AG04449 (cell line): ENCODE data around the gene PSG4.
"Not testable (repeated sequence)": the region's sequence is repeated elsewhere in the genome, so short reads cannot be mapped to it uniquely, and the experiment has no call there.

ENCODE experiments used
- CTCF ChIA-PET: fragments of 350-600 bp; formaldehyde crosslinking; extraction: SDS; loops from one replicate; lab custom pipeline; 2021; ENCODE audit warnings: antibody characterized with exemption; lab: Yijun Ruan, JAX
- POLR2A ChIA-PET: fragments of 400-600, 350-600 bp; formaldehyde crosslinking; extraction: SDS; loops from one replicate; lab custom pipeline; 2020; ENCODE audit warnings: antibody characterized with exemption, inconsistent platforms; lab: Yijun Ruan, JAX
- DNase-seq: peaks from one replicate; pipeline ENCODE4 v3.0.0-alpha.2; 2010; ENCODE audit warnings: low read depth, low spot score
- H3K4me3 ChIP-seq: 2 replicates; pipeline ENCODE4 v1.5.1; 2011; ENCODE audit warnings: low read depth, mild to moderate bottlenecking, control low read depth, low read length
- CTCF ChIP-seq: IDR thresholded peaks from one replicate; pipeline ENCODE4 v1.5.1; 2011; ENCODE audit warnings: mild to moderate bottlenecking, moderate library complexity, low read length, control low read depth, inconsistent platforms; ENCODE audit not compliant: insufficient read depth; ENCODE audit errors: missing control alignments

PSG4 gene

DNA sequence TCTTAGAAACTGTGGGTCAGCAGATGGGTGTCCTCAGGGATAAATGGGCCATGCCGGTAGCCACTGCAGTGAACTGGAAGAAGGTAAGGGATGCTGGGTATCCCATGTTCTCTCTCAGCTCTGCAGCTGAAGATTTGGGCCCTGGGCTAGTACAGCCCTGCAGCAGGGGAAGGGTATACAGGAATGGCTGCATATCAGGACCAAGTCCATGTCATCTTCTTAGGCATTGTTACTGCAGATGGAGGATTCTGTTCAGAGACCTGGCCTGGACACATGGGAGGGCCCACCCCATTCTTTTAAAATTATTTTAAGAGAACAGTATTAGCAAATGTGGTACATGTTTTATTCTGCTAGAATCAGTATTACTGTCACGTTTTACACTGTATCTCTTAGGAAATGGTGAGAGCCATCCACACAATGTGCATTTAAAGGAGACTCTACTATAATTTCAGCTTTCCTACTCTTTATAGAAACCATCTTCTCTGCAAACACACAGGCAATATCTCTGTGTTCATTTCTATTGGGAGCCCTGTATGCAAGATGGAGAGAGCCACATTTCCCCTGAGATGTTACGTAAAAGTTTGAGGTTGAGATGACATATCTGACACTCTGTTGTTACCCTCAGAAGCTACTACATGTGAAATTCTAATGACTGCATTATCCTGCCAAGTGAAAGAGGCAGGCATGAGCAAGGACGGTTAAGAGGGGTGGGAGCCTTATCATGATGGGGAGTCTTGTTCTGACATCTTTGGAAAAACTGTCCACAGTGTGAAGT is 12.9 kb downstream of the PSG4 start:
- H3K4me3 ChIP-seq, DNase-seq, POLR2A ChIA-PET: not testable (repeated sequence)
- CTCF ChIA-PET = interaction anchor here (0.8 to 2.0 kb wide), 7 partner anchors 8 to 90 kb away, joined by 3 to 7 read pairs (median 4); no protein-coding TSS in a partner anchor

DNA sequence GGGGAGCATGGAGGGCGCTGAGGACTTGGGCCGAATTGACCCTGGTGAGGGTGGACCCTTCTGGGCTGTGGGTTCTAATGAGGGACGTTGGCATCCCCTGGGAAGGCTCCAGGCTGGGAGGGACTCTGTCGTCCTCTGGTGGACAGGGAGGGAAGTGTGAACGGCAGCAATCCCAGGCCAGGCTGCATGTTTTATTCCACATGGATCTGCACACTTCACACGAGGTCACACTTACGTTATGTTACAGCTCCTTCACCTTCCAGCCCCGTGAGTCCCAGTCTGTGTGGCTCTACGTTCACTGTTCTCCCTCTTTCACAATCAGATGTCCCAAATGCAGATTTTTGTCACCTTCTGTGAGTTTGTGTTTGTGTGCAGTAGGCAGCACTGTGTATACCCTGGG is 17.3 kb downstream of the PSG4 start:
- DNase-seq, H3K4me3 ChIP-seq, POLR2A ChIA-PET: not testable (repeated sequence)
- CTCF ChIA-PET = interaction anchor here (1.0 to 1.1 kb wide), 3 partner anchors 10 to 84 kb away, joined by 3 to 10 read pairs (median 4); no protein-coding TSS in a partner anchor
- TF ChIP-seq CTCF = peak; percentile 36

GRCh38 chr19:43186311-43186935 is 19.0 kb downstream of the PSG4 start, which contains the start of gene PSG5:
Gene PSG5 (minus strand): TSS chr19:43186536. CDS start chr19:43186405, 131 bp downstream.
- CTCF ChIA-PET = interaction anchor here (0.7 to 1.2 kb wide), 2 partner anchors 19 to 84 kb away, joined by 3 to 4 read pairs; partner anchors contain the start of gene PSG4
- H3K4me3 ChIP-seq = peak within 1 kb of the TSS; percentile 48
- POLR2A ChIA-PET = interaction anchor here (1.0 kb wide), 1 partner anchor 14 kb away, joined by 3 read pairs; no protein-coding TSS in a partner anchor
- DNase-seq = not testable (repeated sequence)

DNA sequence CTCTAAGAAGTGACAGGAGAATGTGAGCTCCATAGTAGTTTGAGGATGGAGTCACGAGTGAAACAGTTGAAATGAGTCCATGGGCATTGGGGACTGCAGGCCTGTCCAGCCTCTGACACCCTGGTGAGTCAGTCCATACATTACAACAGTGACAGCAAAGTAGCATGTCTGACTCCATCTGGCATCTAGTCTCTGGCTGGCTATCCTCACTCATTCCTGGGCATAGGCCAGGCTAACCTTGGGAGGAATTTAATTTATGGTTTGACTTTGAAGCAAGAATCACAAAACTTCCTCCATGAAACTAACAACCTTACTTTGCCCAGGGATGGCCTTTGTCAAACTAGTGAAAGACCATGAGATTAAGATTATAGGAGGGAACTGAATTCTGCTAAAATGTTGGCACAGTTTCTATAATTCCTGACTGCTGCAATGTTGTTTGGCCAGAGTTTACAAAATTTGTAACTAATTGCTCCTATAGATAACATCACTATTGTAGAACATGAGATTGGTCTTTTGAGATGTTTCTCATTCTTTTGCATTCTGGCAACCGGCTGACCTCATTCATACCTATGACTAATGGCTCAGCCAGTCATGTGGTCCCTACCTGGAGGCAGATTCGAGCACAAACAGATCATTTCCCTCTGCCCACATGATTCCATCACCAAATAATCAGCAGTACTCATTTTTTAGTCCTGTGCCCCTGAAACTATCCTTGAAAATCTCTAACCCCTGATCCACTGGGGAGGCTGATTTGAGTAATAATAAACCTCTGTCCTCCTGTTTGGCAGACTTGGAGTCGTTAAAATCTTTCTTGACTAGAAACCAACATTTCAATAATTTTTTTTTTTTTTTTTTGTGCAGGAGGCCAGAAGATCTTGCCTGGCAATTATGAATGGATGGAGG is 23.3 kb downstream of the PSG4 start:
- POLR2A ChIA-PET, CTCF ChIA-PET, H3K4me3 ChIP-seq: not testable (repeated sequence)
- peak; percentile 75 for DNase-seq

- CTCF ChIA-PET, DNase-seq, H3K4me3 ChIP-seq, POLR2A ChIA-PET: not testable (repeated sequence)
These were observed 25.8 kb downstream of the PSG4 start for GRCh38 chr19:43179569-43180147.

- CTCF ChIA-PET, POLR2A ChIA-PET, DNase-seq, H3K4me3 ChIP-seq: not testable (repeated sequence)
These were observed 26.9 kb downstream of the PSG4 start for GRCh38 chr19:43178577-43178976.

- DNase-seq, POLR2A ChIA-PET, CTCF ChIA-PET, H3K4me3 ChIP-seq: not testable (repeated sequence)
These were observed 39.5 kb downstream of the PSG4 start for GRCh38 chr19:43165906-43166305.

- POLR2A ChIA-PET, DNase-seq, CTCF ChIA-PET, H3K4me3 ChIP-seq: not testable (repeated sequence)
These were observed 42.3 kb downstream of the PSG4 start for GRCh38 chr19:43163135-43163534.

DNA sequence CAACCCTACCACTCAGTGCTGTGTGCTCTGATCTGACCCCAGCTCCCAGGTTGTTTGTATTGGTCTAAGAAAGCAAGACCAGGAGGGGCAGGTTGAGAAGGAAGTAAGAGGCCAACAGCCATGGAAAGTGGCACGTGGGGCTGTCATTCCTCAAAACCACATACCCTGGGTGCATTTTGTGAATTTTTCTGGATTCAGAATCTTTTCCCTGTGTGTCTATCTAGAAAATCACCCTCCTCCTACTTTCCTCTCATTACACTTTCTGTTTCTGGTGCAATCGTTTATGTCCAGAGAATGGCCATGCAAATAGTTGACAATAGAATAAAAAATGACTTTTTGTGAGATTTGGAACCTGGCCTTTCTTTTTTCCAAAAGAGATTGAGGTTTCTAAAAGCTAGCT is 43.2 kb downstream of the PSG4 start:
- DNase-seq, CTCF ChIA-PET, POLR2A ChIA-PET, H3K4me3 ChIP-seq: not testable (repeated sequence)

- DNase-seq = no peak
- CTCF ChIA-PET = no interaction called here
- no peak for TF ChIP-seq CTCF
- POLR2A ChIA-PET = no interaction called here
- no peak overlapping the region for H3K4me3 ChIP-seq
These were observed 53.2 kb downstream of the PSG4 start for GRCh38 chr19:43152214-43152613.

- POLR2A ChIA-PET, DNase-seq, H3K4me3 ChIP-seq, CTCF ChIA-PET: not testable (repeated sequence)
These were observed 55.6 kb downstream of the PSG4 start for GRCh38 chr19:43149788-43150187.
